Stimulated activated naive CD4-positive, alpha-beta T cell treated with Interleukin-2 at 50 U/mL for 16 hours (primary cell): ENCODE data around the gene CTTNBP2.

ENCODE experiments used
- DNase-seq: peaks from one replicate; lab custom pipeline; 2025; lab: John Stamatoyannopoulos, UW

CTTNBP2 gene

GRCh38 chr7:117782761-117783160 is 90.5 kb downstream of the CTTNBP2 start:
- DNase-seq = no peak

- DNase-seq = no peak
These were observed 91.5 kb downstream of the CTTNBP2 start for GRCh38 chr7:117781707-117782106.

- no peak for DNase-seq
These were observed 92.4 kb downstream of the CTTNBP2 start for GRCh38 chr7:117780832-117781231.

- no peak for DNase-seq
These were observed 95.7 kb downstream of the CTTNBP2 start for GRCh38 chr7:117777335-117778142.

GRCh38 chr7:117776224-117776623 is 97.0 kb downstream of the CTTNBP2 start:
- no peak for DNase-seq

- no peak for DNase-seq
These were observed 97.4 kb downstream of the CTTNBP2 start for GRCh38 chr7:117775801-117776200.

- DNase-seq = no peak
These were observed 98.3 kb downstream of the CTTNBP2 start for GRCh38 chr7:117774943-117775342.

GRCh38 chr7:117772421-117772820 is 100.8 kb downstream of the CTTNBP2 start:
- no peak for DNase-seq

GRCh38 chr7:117771756-117772155 is 101.5 kb downstream of the CTTNBP2 start:
- DNase-seq = no peak

GRCh38 chr7:117769085-117769484 is 104.2 kb downstream of the CTTNBP2 start:
- no peak for DNase-seq

- no peak for DNase-seq
These were observed 105.3 kb downstream of the CTTNBP2 start for GRCh38 chr7:117767951-117768350.

GRCh38 chr7:117766913-117767312 is 106.3 kb downstream of the CTTNBP2 start:
- no peak for DNase-seq

GRCh38 chr7:117764031-117764430 is 109.2 kb downstream of the CTTNBP2 start:
- no peak for DNase-seq

- no peak for DNase-seq
These were observed 111.2 kb downstream of the CTTNBP2 start for GRCh38 chr7:117762055-117762454.

- no peak for DNase-seq
These were observed 113.1 kb downstream of the CTTNBP2 start for GRCh38 chr7:117759950-117760640.

GRCh38 chr7:117757440-117757839 is 115.8 kb downstream of the CTTNBP2 start:
- DNase-seq = no peak

- DNase-seq = no peak
These were observed 116.6 kb downstream of the CTTNBP2 start for GRCh38 chr7:117756586-117757085.

- no peak for DNase-seq
These were observed 118.1 kb downstream of the CTTNBP2 start for GRCh38 chr7:117755136-117755535.

- DNase-seq = no peak
These were observed 121.5 kb downstream of the CTTNBP2 start for GRCh38 chr7:117751775-117752174.

- DNase-seq = no peak
These were observed 122.4 kb downstream of the CTTNBP2 start for GRCh38 chr7:117750612-117751563.

- DNase-seq = no peak
These were observed 131.3 kb downstream of the CTTNBP2 start for GRCh38 chr7:117741962-117742361.

- DNase-seq = no peak
These were observed 134.2 kb downstream of the CTTNBP2 start for GRCh38 chr7:117739085-117739484.
